Measurements from ENCODE around the gene DHX16.

DNA sequence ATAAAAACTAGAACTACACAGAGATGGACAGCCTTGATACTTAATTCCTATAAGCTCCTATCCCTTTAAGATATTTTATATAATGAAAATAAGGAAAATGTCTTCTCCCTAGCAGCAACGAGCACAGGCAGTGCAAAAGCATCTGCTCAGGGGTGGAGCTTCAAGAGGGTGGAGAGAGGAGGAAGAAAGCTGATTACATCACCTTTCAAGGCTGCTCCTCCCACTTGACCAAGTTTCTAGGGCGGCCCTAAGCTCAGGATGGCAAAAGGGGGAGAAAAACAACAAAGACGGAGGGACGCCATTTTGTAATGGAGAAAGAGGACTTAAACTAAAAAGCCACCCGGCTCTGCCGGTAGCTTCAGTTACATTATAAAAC lies 58.0 kb downstream of the DHX16 start:
- TF ChIP-seq POLR2A (IDR thresholded peaks at IDR 0.05) = no peak
- TF ChIP-seq CTCF (IDR thresholded peaks at IDR 0.05) = no peak

All from lower leg skin (tissue), 3 donors.